ENCODE results near the gene ASB5. TPM values are rescaled to one million over a fixed set of nuclear protein-coding genes. Genes with fewer than 3 reads are reported as not detected.
"Not testable (repeated sequence)": the region's sequence is repeated elsewhere in the genome, so short reads cannot be mapped to it uniquely, and the experiment has no call there.

Gene ASB5
- total RNA-seq, 1 donor from 2014 or later, result 0.90 TPM

- H3K4me1 Mint-ChIP-seq (ENCODE audit: low read depth), result peaks cover 10% of the 10 kb centered on the region
- no peaks in the 10 kb centered on the region for H3K9me3 Mint-ChIP-seq (ENCODE audit: low read depth)
- H3K27ac Mint-ChIP-seq (ENCODE audit: unreplicated experiment), result no peak overlapping the region
- DNase-seq (ENCODE audit: low spot score), result no peak
- TF ChIP-seq, protein P1, sequence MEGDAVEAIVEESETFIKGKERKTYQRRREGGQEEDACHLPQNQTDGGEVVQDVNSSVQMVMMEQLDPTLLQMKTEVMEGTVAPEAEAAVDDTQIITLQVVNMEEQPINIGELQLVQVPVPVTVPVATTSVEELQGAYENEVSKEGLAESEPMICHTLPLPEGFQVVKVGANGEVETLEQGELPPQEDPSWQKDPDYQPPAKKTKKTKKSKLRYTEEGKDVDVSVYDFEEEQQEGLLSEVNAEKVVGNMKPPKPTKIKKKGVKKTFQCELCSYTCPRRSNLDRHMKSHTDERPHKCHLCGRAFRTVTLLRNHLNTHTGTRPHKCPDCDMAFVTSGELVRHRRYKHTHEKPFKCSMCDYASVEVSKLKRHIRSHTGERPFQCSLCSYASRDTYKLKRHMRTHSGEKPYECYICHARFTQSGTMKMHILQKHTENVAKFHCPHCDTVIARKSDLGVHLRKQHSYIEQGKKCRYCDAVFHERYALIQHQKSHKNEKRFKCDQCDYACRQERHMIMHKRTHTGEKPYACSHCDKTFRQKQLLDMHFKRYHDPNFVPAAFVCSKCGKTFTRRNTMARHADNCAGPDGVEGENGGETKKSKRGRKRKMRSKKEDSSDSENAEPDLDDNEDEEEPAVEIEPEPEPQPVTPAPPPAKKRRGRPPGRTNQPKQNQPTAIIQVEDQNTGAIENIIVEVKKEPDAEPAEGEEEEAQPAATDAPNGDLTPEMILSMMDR (IDR thresholded peaks at IDR 0.05), result no peak
- H3K4me3 Mint-ChIP-seq (ENCODE audit: unreplicated experiment), result no peak overlapping the region
- no peaks in the 10 kb centered on the region for H3K27me3 Mint-ChIP-seq (ENCODE audit: low read depth)
- H3K36me3 Mint-ChIP-seq (ENCODE audit: low read depth), result no peaks in the 10 kb centered on the region
These were observed 39.4 kb downstream of the ASB5 start for GRCh38 chr4:176229645-176230044.

DNA sequence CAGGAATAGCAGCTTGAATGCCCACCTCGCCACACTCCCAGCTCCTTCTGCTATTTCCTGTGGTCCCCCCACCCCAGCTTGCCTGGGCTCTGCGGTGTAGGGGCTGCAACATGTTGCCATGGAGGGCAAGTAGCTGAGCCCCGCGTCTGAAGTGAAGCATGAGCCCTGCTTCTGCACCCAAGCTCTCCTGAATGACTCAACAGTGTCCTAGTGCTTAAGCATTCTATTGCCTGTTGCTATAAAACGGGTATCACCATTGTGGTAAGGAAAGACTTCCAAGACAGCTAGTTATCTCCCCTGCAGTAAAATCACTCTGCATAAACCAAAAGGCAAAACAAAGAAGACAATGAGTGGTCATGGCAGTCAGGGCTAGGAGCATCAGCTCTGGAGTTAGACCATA lies 42.3 kb downstream of the ASB5 start:
- no peak for DNase-seq (ENCODE audit: low spot score)
- H3K4me3 Mint-ChIP-seq (ENCODE audit: unreplicated experiment), result no peak overlapping the region
- peaks cover 6% of the 10 kb centered on the region for H3K4me1 Mint-ChIP-seq (ENCODE audit: low read depth)
- H3K27ac Mint-ChIP-seq (ENCODE audit: unreplicated experiment), result no peak overlapping the region
- TF ChIP-seq, protein P1 (IDR thresholded peaks at IDR 0.05), result no peak
- H3K27me3 Mint-ChIP-seq (ENCODE audit: low read depth), result no peaks in the 10 kb centered on the region
- H3K9me3 Mint-ChIP-seq (ENCODE audit: low read depth), result no peaks in the 10 kb centered on the region
- H3K36me3 Mint-ChIP-seq (ENCODE audit: low read depth), result no peaks in the 10 kb centered on the region

DNA sequence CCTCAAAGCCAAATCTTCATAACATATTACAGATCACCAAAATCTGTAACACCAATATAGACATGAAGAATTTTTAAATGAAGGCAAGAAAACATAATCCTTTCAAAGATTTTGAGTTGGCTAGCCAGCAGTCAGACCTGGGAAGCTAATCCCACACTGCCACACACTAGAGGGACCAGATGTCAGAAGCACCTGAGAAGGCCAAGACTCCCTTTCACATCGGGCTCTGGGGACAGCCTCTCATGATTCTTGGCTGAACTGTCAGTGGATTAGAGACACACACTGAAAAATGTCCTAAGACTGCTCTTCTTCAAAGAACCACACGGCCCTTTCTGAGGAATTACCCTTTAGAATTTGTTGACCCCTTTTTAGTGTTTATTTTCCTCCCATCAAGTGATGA lies 45.5 kb downstream of the ASB5 start:
- Mint-ChIP-seq H3K4me3 (ENCODE audit: unreplicated experiment) (no peak overlapping the region), H3K27me3 (ENCODE audit: low read depth) (no peaks in the 10 kb centered on the region), H3K36me3 (ENCODE audit: low read depth) (no peaks in the 10 kb centered on the region), H3K9me3 (ENCODE audit: low read depth) (no peaks in the 10 kb centered on the region), H3K27ac (ENCODE audit: unreplicated experiment) (no peak overlapping the region), H3K4me1 (ENCODE audit: low read depth) (no peaks in the 10 kb centered on the region)
- TF ChIP-seq, protein P1 (IDR thresholded peaks at IDR 0.05), result no peak
- DNase-seq (ENCODE audit: low spot score), result no peak

- no peak overlapping the region for H3K27ac Mint-ChIP-seq (ENCODE audit: unreplicated experiment)
- H3K4me3 Mint-ChIP-seq (ENCODE audit: unreplicated experiment), result no peak overlapping the region
- no peaks in the 10 kb centered on the region for H3K4me1 Mint-ChIP-seq (ENCODE audit: low read depth)
- H3K9me3 Mint-ChIP-seq (ENCODE audit: low read depth), result no peaks in the 10 kb centered on the region
- no peaks in the 10 kb centered on the region for H3K27me3 Mint-ChIP-seq (ENCODE audit: low read depth)
- no peak for DNase-seq (ENCODE audit: low spot score)
- no peaks in the 10 kb centered on the region for H3K36me3 Mint-ChIP-seq (ENCODE audit: low read depth)
- TF ChIP-seq, protein P1 (IDR thresholded peaks at IDR 0.05), result no peak
These were observed 46.9 kb downstream of the ASB5 start for GRCh38 chr4:176222149-176222548.

DNA sequence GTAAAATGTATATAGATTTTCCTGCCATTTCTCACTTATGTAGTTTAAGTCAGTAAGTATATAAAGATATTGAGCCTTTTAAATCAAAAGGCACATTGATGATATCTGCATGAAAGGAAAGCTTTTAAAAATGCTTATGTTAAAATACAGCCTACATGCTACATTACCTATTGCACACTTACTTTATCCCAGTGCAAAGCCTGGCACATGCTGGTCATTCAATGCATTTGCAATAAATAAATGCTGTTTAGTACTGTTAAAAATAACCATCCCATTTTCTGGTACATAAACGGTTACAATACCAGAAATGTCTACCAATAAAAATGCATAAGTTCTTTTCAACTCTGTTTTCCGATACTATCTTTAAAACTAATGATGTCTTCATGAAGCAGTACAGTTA lies 51.5 kb downstream of the ASB5 start:
- H3K27ac Mint-ChIP-seq (ENCODE audit: unreplicated experiment), result no peak overlapping the region
- TF ChIP-seq, protein P1 (IDR thresholded peaks at IDR 0.05), result peak; percentile 22

GRCh38 chr4:176212351-176212750 lies 56.7 kb downstream of the ASB5 start:
- H3K4me3 Mint-ChIP-seq (ENCODE audit: unreplicated experiment); H3K4me1 Mint-ChIP-seq (ENCODE audit: low read depth); H3K9me3 Mint-ChIP-seq (ENCODE audit: low read depth); H3K36me3 Mint-ChIP-seq (ENCODE audit: low read depth); DNase-seq (ENCODE audit: low spot score); H3K27me3 Mint-ChIP-seq (ENCODE audit: low read depth); H3K27ac Mint-ChIP-seq (ENCODE audit: unreplicated experiment): not testable (repeated sequence)

More for the DNA sequence above, 51.5 kb downstream of the ASB5 start:
- Mint-ChIP-seq H3K36me3 (ENCODE audit: low read depth) (no peaks in the 10 kb centered on the region), H3K9me3 (ENCODE audit: low read depth) (peaks cover 3% of the 10 kb centered on the region), H3K4me1 (ENCODE audit: low read depth) (no peaks in the 10 kb centered on the region), H3K4me3 (ENCODE audit: unreplicated experiment) (no peak overlapping the region), H3K27me3 (ENCODE audit: low read depth) (no peaks in the 10 kb centered on the region)
- DNase-seq (ENCODE audit: low spot score), result no peak

Data from chondrocyte (in vitro differentiated cells).